Measurements from ENCODE around the gene CRLF2. TPM values are rescaled to one million over a fixed set of nuclear protein-coding genes. Genes with fewer than 3 reads are reported as not detected.

Gene CRLF2
- total and polyA plus RNA-seq, 2 of the 8 experiments (the other 6 are each of a cell fraction or from before 2014, with no cell fraction given), result 0.06 TPM; not detected in 1

DNA sequence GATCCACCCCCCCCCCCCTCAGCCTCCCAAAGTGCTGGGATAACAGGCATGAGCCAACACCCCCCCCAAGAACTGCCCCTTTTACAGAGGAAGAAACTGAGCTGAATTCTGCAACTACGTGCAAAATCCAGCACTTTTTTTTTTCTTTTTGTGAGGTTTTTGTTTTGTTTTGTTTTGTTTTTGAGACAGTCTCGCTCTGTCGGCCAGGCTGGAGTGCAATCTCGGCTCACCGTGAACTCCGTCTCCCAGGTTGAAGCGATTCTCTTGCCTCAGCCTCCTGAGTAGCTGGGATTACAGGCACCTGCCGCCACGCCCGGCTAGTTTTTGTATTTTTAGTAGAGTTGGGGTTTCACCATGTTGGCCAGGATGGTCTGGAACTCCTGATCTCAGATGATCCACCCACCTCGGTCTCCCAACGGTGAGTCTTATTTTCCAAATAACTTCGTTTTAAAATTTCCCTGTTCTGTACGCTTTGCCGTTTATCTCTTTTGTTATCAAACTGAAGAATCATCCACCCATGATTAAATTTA, 4.9 kb downstream of the CRLF2 start:
- no peaks in the 10 kb centered on the region for H3K27me3 ChIP-seq (replicated peaks in 1 of 4; ENCODE audit: control insufficient read depth in 3 of 4, extremely low read depth in 1 of 4, insufficient read depth in 3 of 4, low read length in 3 of 4)
- H3K9me3 ChIP-seq (ENCODE audit: insufficient read depth in 2 of 2, low read depth in 1 of 2, low read length in 1 of 2), result no peaks in the 10 kb centered on the region; a peak in 1 of 4 replicates
- H3K79me1 ChIP-seq (ENCODE audit: low read depth, low read length), result no peaks in the 10 kb centered on the region
- DNase-seq (ENCODE audit: low read depth in 1 of 2, low spot score in 2 of 2) (no peak), FAIRE-seq (no peak)
- TF ChIP-seq RNF2 (IDR thresholded peaks at IDR 0.05; ENCODE audit: borderline replicate concordance, low read depth, low read length, missing control alignments, poor library complexity, severe bottlenecking) (no peak), SIX5 (IDR thresholded peaks at IDR 0.05; ENCODE audit: low read depth, low read length) (no peak), TCF12 (IDR thresholded peaks at IDR 0.05; ENCODE audit: low read depth, low read length) (no peak)
- no peak overlapping the region for H2BK15ac ChIP-seq (ENCODE audit: low read length)
- H3K23ac ChIP-seq (ENCODE audit: insufficient read length), result no peak overlapping the region
- H3K4ac ChIP-seq (replicated peaks; ENCODE audit: insufficient read length, low read depth, low read length), result no peak overlapping the region
- no peak overlapping the region for H4K91ac ChIP-seq (replicated peaks; ENCODE audit: insufficient read length, low read length)
- H3K14ac ChIP-seq (ENCODE audit: insufficient read length), result no peak overlapping the region
- no peak overlapping the region for H4K5ac ChIP-seq (ENCODE audit: insufficient read length, low read depth, low read length)
- H3K56ac ChIP-seq (replicated peaks; ENCODE audit: insufficient read length, low read depth, low read length), result no peak overlapping the region
- H4K8ac ChIP-seq (ENCODE audit: extremely low read depth, insufficient read depth, low read length), result no peak overlapping the region
- ChIA-PET CTCF (ENCODE audit: partially characterized antibody) (no interaction called here), POLR2A (ENCODE audit: partially characterized antibody) (no interaction called here)
- peaks cover 16% of the 10 kb centered on the region for H3K23me2 ChIP-seq (ENCODE audit: low read depth, low read length)
- H3K36me3 ChIP-seq (ENCODE audit: control insufficient read depth in 2 of 4, insufficient read depth in 4 of 4, low read length in 3 of 4), result no peaks in the 10 kb centered on the region
- H3K4me3 ChIP-seq (ENCODE audit: extremely low read depth in 1 of 4, insufficient read depth in 2 of 4, low read depth in 3 of 4, low read length in 4 of 4), result no peak overlapping the region
- no peak overlapping the region for H2BK12ac ChIP-seq (ENCODE audit: low read depth, low read length)
- H3K27ac ChIP-seq (ENCODE audit: low read depth, low read length), result no peak overlapping the region
- H2BK5ac ChIP-seq (ENCODE audit: low read depth, low read length), result no peak overlapping the region
- no peak overlapping the region for H2BK20ac ChIP-seq (ENCODE audit: low read length)
- no peak overlapping the region; a peak in 1 of 4 replicates for H3K4me2 ChIP-seq (ENCODE audit: insufficient read depth in 1 of 2, low read depth in 2 of 2, low read length in 2 of 2)
- no peak overlapping the region for H3K9ac ChIP-seq (replicated peaks in 1 of 4; ENCODE audit: extremely low read depth in 1 of 4, low read depth in 3 of 4, low read length in 3 of 4)
- WGBS, 2 experiments (ENCODE audit: extremely low coverage in 1 of 2, insufficient coverage in 1 of 2, insufficient read length in 1 of 2, insufficient replicate concordance in 2 of 2, low coverage in 1 of 2, low lambda C conversion rate in 2 of 2, missing lambda C conversion rate in 1 of 2), result 89% methylated on average over 15 of the region's 15 CpGs; no CpG with 5 or more reads in 1 of the 2 experiments
- no peaks in the 10 kb centered on the region for H3K79me2 ChIP-seq (ENCODE audit: control insufficient read depth in 1 of 2, insufficient read depth in 2 of 2, low read length in 2 of 2)
- H3K18ac ChIP-seq (ENCODE audit: extremely low read depth, low read length), result no peak overlapping the region
- H2BK120ac ChIP-seq (replicated peaks; ENCODE audit: low read depth, low read length), result no peak overlapping the region
- peaks cover 0 to 3% of the 10 kb centered on the region in 2 experiments for H4K20me1 ChIP-seq (replicated peaks in 1 of 2; ENCODE audit: control insufficient read depth in 1 of 2, insufficient read depth in 2 of 2, low read length in 2 of 2)
- H2AFZ ChIP-seq (ENCODE audit: low read length), result no peak overlapping the region
- no peak overlapping the region for H2AK5ac ChIP-seq (ENCODE audit: low read depth, low read length)
- no peaks in the 10 kb centered on the region; a peak in 1 of 7 replicates for H3K4me1 ChIP-seq (replicated peaks in 1 of 4; ENCODE audit: control insufficient read depth in 3 of 4, insufficient read depth in 4 of 4, low read length in 3 of 4)
